ENCODE data around the gene PNLDC1.

DNA sequence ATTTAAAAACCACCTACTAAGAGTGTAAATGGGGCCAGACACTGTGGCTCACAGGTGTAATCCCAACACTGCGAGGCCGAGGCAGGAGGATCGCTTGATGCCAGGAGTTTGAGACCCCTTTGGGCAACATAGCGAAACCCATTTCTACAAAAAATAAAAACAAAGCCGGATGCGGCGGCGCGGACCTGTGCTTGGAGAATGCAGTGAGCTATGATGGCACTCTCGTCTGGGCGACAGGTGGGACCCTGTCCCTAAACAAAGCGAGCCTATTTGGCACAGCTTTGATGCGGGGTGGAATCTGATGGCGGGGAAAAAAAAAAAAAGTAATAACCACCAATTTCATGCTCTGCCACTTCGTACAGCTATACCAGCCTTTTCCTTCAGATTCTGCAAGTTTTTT is 11.8 kb upstream of the PNLDC1 start:
- TF ChIP-seq, protein P1, sequence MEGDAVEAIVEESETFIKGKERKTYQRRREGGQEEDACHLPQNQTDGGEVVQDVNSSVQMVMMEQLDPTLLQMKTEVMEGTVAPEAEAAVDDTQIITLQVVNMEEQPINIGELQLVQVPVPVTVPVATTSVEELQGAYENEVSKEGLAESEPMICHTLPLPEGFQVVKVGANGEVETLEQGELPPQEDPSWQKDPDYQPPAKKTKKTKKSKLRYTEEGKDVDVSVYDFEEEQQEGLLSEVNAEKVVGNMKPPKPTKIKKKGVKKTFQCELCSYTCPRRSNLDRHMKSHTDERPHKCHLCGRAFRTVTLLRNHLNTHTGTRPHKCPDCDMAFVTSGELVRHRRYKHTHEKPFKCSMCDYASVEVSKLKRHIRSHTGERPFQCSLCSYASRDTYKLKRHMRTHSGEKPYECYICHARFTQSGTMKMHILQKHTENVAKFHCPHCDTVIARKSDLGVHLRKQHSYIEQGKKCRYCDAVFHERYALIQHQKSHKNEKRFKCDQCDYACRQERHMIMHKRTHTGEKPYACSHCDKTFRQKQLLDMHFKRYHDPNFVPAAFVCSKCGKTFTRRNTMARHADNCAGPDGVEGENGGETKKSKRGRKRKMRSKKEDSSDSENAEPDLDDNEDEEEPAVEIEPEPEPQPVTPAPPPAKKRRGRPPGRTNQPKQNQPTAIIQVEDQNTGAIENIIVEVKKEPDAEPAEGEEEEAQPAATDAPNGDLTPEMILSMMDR (IDR thresholded peaks at IDR 0.05; ENCODE audit: insufficient read depth, low read depth, low read length): no peak
- TF ChIP-seq EZH2 (IDR thresholded peaks at IDR 0.05; ENCODE audit: insufficient read depth, low read length): no peak
